HG03460 (cell line): ENCODE results near the gene TRIM46.

ENCODE experiments used
- ATAC-seq: cut with Tn5 transposase; IDR thresholded peaks from one replicate; pipeline ENCODE4 v1.9.1; 2021; ENCODE audit not compliant: unreplicated experiment

TRIM46 gene

GRCh38 chr1:155173478-155174323 is at the start of gene TRIM46:
Gene TRIM46, plus strand, starts transcription at chr1:155173849. Its CDS starts 118 bp downstream, at chr1:155173967.
- ATAC-seq, result peak; percentile 13

GRCh38 chr1:155124503-155125463 is 48.9 kb upstream of the TRIM46 start:
- ATAC-seq, result no peak

- ATAC-seq, result no peak
These were observed 48.1 kb upstream of the TRIM46 start for GRCh38 chr1:155125511-155125945.

- no peak for ATAC-seq
These were observed 47.6 kb upstream of the TRIM46 start for GRCh38 chr1:155125946-155126555.

- ATAC-seq, result no peak
These were observed 47.0 kb upstream of the TRIM46 start for GRCh38 chr1:155126556-155127104.

GRCh38 chr1:155127105-155127966 is 46.3 kb upstream of the TRIM46 start, which contains the start of gene EFNA1:
Gene EFNA1, plus strand, starts transcription at chr1:155127876. Its CDS starts 102 bp downstream, at chr1:155127978.
- no peak for ATAC-seq

GRCh38 chr1:155127967-155128754 is 45.5 kb upstream of the TRIM46 start:
- ATAC-seq, result no peak

- ATAC-seq, result no peak
These were observed 44.7 kb upstream of the TRIM46 start for GRCh38 chr1:155128755-155129473.

- ATAC-seq, result no peak
These were observed 43.2 kb upstream of the TRIM46 start for GRCh38 chr1:155130272-155131006.

GRCh38 chr1:155131285-155131684 is 42.4 kb upstream of the TRIM46 start:
- no peak for ATAC-seq

GRCh38 chr1:155131856-155132255 is 41.8 kb upstream of the TRIM46 start:
- ATAC-seq, result no peak

- no peak for ATAC-seq
These were observed 39.8 kb upstream of the TRIM46 start for GRCh38 chr1:155133799-155134281.

GRCh38 chr1:155134322-155134721 is 39.3 kb upstream of the TRIM46 start:
- no peak for ATAC-seq

GRCh38 chr1:155134880-155135414 is 38.7 kb upstream of the TRIM46 start:
- no peak for ATAC-seq

GRCh38 chr1:155135415-155136028 is 38.1 kb upstream of the TRIM46 start, which contains the start of gene SLC50A1:
Gene SLC50A1, plus strand, starts transcription at chr1:155135852. Its CDS starts 60 bp downstream, at chr1:155135912.
- peak; percentile 71 for ATAC-seq

- no peak for ATAC-seq
These were observed 36.9 kb upstream of the TRIM46 start for GRCh38 chr1:155136748-155137147.
